HG02623 (cell line): ENCODE data around the gene SACS.

ENCODE experiments used
- ATAC-seq: cut with Tn5 transposase; IDR thresholded peaks from one replicate; pipeline ENCODE4 v1.9.1; 2021; ENCODE audit warnings: moderate library complexity; ENCODE audit not compliant: unreplicated experiment

The SACS gene, protein sequence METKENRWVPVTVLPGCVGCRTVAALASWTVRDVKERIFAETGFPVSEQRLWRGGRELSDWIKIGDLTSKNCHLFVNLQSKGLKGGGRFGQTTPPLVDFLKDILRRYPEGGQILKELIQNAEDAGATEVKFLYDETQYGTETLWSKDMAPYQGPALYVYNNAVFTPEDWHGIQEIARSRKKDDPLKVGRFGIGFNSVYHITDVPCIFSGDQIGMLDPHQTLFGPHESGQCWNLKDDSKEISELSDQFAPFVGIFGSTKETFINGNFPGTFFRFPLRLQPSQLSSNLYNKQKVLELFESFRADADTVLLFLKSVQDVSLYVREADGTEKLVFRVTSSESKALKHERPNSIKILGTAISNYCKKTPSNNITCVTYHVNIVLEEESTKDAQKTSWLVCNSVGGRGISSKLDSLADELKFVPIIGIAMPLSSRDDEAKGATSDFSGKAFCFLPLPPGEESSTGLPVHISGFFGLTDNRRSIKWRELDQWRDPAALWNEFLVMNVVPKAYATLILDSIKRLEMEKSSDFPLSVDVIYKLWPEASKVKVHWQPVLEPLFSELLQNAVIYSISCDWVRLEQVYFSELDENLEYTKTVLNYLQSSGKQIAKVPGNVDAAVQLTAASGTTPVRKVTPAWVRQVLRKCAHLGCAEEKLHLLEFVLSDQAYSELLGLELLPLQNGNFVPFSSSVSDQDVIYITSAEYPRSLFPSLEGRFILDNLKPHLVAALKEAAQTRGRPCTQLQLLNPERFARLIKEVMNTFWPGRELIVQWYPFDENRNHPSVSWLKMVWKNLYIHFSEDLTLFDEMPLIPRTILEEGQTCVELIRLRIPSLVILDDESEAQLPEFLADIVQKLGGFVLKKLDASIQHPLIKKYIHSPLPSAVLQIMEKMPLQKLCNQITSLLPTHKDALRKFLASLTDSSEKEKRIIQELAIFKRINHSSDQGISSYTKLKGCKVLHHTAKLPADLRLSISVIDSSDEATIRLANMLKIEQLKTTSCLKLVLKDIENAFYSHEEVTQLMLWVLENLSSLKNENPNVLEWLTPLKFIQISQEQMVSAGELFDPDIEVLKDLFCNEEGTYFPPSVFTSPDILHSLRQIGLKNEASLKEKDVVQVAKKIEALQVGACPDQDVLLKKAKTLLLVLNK (N-terminal part only)

DNA sequence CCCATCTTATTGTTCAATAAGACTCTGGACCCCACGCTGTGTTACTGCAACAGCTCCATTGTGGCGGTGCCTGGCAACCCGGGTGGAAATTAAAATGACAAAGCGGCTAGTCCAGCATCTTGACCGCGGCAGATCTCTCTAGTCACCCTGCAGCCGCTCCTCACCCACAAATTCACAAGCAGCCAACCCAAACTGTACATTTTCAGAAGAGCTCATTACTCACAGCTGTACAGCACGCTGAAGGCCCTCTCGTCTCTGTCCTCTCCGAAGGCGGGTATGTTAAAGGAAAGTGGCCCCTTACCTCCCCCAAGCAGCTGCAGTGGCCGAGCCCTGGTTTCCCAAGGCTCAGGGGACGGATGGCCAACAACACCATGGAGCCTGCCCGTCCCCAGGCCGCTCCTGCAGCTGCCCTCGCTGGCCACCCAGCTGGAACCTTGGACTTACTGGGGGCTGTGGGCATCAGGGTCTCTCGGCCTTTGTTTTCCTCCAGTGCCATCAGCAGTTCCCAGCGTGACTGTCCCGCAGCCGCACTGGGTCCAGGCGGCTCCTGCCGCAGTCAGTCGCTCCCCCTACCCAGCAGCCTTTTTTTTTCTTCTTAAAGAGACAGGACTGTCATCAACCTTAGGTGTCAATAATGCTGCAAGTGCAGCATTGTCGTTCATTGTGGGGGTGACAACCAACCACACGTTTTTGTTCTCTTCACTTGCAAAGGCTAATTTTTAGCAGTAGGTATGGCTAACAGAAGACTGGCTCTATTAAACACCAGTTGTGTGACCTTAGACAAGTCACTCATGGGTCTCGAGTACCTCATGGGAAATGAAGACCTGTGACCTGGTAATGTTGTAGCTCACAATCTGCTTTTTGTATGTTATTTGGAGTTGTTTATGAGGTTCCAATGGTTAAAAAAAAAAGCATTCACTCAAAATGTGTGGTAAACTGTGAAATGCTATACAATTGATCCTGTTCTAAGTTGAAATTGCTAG, at the start of gene SACS:
Gene SACS (minus strand): TSS at position 532 of the 983 bp plus-strand sequence. CDS start 22,463 bp downstream, outside the sequence.
- ATAC-seq, result no peak

DNA sequence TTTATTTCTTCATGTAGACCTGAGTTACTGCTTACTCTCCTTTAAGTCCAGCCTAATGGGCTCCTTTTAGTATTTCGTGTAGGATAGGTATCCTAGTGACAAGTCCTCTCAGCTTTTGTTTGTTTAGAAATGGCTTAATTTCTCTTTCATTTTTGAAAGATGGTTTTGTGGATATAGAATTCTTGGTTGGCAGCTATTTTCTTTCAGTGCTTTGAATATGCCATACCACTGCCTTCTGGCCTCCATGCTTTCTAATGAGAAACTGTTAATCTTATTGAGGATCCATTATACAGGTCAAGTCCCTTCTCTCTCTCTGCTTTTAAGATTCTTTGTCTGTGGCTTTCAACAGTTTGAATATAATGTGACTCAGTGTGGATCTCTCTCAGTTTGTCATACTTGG, 46.8 kb upstream of the SACS start:
- no peak for ATAC-seq

DNA sequence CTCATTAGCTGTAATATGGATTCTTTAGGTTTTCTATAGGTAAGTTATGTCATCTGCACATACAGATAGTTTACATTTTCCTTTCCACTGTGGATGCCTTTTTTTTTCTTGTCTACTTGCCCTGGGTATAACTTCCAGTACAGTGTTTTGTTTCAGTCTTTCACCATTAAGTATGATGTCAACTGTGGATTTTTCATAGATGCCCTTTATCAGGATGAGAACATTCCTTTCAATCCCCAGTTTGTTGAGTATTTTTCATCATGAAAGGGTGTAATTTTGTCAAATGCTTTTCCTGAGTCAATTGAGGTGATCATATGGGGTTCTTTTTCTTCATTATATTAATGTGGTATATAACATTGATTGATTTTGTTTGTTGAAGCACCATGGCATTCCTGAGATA, 43.6 kb upstream of the SACS start:
- ATAC-seq, result no peak

DNA sequence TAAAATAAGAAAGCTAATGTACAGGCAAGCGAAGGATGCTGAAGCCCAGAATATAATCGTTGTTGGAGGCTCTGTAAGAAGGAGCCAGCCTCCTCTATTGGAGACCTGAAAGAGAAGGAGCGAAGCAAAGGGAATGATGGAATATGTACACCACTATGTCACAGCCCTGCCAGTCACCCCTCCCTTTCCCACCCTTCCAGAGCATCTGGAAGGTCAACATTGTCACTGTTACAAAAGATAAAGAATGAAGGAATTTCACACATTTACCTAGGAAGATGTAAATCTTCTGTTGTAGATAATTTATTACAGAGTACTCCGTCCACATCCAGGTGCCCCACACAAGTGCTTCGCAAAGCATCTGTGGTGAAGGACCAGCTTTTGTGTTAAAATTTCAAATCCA, 39.7 kb upstream of the SACS start:
- no peak for ATAC-seq

DNA sequence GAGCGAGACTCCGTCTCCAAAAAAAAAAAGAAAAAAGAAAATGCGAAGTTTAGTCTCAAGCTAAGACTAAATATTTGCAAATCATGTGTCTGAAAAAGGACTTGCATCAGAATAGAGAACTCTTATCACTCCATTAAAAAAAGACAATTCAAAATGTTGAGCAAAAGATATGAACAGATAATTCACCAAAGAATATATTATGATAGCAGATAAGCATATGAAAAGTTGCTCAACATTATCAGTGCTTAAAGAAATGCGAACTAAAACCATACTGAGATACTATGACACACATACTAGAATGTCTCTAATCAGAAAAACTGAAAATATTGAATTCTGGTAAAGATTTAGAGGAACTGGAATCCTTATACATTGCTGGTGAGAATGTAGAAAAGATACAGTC, 38.7 kb upstream of the SACS start:
- ATAC-seq, result no peak

DNA sequence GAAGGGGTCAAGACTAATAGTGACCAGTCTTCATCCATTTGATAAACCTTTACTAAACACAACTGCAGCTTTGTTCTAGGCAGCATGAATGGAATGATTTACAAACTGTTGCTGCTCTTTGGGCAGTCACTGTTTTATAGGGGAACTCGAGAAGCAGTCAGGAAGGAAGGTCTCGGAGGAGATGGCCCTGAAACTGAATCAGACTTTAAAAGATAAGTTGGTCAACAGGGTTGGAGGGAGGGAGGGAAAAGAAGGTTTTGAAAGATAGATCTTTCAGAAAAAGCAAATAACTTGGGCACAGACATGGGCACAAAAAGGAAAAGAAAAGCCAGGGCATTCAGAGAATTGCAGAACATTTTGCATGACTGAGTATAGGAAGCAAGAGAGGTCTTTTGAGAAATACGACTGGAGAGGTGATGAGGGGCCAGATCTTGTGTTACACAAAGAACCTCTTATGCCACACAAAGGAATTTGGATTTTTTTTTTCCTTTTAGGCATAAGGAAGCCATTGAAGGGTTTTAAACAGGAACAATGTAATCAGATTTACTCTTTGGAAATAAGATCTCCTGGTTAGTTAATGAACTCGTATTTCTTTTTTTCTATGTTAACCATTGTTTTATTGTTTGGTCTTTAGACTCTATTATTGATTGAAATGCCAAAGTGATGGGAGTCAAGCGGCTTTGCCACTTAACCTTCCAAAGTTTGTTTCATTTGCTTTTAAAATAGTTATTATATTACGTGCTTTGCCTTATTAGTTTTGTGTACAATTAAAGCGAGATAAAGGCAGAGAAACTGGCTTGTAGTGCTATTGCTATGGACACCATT, 37.5 kb upstream of the SACS start:
- no peak for ATAC-seq

DNA sequence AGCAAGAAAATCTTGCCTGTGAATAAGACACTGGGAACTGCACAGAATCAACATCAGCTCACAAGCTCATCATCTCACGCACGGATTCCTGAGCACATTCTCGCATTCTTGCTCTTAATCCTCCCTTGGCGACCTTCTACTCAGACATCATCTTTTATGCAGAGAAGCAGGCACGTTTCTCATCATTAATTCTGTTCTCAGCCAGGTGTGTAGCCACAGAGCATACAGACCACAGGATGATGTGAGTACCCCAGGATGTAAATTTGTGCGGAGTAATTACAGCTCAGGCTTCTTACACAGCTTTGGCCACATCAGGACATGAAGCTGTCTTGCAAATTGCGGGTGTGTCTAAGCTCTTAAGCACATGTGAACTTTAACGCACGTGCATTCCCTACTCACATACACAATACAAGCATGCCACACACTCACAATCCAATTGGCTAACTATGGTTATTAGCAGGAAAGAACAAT, 36.5 kb upstream of the SACS start:
- no peak for ATAC-seq

DNA sequence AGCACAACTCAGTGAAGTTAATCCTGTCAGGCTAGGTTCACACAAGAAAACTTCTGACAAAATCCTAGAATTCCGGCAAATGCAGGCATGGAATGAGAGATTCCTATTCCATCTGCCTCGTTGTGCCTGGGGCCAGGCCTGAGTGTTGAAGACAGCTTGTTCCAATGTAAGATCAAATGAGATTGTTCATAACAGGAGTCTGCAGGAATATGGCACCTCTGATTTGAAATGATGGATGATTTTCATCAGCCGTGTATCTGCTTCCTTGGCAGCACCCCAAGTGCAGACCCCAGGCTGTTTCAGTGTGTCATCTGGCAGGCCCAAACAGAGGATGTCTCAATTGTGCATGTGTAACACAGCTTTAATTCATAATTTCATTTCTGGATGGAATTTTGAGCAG, 35.3 kb upstream of the SACS start:
- ATAC-seq, result no peak

DNA sequence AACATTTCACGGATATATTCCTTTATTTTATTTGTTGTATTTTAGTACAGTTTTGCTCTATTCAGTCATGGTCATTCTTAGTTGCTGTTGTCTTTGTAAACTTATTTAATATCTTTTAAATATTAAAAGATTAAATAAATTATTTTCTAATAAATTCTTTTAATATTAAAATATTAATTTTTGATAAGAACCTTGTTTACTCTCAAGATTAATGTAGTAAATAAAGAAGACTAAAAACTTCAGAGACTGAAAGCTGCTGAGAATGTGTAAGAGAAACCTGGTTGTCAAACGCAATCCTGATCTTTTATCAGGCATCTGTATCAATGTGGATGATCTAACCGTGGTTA, 34.4 kb upstream of the SACS start:
- no peak for ATAC-seq

DNA sequence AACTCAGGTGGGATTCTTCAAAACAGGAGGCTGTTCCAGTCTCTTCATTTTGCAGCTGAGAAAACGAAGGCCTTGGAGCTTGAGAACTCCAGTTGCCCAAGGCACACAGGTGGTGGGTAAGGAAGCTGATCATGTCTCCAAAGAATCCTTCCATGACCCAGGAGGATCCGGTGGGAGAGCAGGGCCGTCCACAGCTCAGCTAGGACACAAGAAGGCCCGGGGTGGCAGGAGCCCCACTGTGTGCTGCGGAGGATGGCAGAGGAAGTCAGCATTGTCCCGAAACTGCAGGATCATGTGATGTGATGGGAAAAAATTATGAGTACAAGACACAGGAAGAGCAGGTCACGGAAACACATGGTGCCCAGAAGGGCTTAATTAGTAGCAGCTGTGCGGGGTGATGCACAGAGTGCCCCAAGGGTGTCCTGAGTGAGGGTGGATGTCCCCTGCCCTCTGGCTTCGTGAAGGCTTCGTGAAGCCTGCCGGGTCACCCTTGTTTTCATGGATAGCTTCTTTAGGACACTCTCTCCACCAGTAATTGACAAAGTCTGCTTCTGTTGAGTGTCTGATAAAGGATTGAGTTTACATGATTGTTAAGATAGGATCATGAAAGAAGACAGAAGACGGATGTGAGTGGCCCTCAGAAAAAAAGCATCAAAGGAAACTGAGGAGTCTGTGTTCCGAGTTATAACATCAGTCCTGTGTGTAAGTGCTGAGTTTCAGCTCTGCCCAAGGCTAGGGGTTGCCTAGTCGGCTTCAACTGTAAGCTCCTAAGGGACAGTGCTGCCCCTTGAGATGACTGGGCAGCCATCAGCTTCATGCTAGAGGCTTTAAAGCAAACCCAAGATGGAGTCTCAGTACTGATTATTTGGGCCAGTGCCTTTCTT, 33.8 kb upstream of the SACS start:
- peak; percentile 6 for ATAC-seq

DNA sequence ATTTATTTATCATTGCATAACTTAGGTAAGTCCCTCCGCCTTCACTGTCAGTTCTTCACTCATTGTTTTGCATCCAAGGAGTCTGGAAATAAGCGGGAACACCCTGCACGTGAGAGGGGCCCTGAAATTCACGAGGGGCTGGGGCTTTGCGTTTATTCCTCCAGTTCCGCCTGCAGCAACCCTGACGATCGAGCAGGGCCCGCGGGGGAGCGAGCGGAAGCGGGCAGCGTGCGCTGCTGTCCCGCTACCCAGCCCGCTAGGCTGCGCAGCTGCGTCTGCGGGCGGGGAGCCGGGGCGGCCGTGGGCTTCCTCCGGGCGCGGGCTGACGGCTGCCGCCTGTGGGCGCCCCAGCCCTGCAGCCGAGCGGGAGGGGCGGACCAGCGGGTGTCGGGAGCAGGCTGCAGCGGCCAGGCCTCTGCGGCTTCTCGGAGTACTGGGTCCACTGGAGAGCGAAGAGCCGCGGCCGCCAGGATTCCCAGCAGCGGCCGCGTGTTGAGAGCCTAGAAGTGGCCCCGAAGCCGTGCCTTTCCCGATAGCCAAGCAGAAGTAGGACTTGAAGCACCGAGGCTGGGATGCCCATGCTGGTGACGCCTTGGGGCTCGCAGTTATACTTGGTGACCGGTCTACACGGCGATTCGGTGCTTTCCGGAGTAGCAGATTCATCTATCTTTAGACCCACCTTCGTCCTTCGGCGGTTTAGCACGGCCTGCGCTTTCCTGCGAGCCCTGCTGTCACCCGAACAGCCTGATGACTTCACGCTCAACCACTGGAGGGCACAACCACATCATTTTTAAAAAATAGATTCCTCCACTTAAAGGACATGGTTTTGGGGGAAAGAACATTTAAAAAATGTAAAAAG, 32.9 kb upstream of the SACS start:
- ATAC-seq, result peak; percentile 85

DNA sequence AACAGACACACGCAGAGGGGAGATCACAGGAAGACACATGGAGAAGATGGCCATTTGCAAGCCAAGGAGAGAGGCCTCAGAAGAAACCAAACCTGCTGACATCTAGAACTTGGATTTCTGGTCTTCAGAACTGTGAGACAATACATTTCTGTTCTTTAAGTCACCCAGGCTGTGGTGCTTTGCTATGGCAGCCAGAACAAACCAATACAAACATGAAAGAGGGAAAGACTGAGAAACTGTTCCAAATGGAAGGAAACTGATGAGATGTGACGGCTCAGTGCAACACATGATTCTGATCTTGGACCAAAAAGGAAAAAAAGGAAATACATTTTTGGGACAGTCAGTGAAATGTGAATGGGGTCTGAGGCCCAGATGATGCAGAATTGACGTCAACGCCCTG, 30.2 kb upstream of the SACS start:
- ATAC-seq, result no peak

DNA sequence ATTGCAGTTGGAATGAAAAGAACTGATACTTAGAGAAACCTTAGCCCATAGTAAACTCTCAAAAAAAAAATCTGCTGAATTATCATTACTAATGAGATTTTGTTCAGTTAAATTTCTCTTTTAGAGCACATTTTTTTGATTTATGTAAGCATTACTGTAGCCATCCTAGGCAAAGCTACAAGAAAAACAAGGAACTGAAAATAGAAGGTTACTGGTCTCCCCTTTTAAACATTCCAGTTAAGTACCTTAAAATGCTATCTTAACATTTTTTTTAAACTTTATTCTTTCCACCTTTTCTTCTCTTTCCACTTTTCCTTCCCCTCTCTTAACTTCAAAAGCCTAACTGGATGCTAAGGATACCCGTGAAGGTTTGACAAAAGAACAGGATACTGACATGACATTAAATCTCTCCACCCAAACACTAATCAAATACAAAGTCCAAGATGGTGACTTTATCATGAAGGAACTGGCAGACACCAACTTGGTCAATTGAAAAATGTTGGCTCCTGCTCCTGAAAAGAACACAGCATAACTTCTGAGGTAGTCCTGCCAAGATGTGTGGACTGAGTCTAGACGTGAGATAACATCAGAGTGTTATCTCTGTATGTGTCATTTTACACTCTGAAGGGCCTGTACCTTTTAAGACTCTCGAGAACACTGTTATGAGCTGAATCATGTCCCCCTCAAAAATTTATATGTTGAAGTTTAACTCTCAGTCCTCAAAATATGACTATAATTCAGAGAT, 29.5 kb upstream of the SACS start:
- ATAC-seq, result no peak

DNA sequence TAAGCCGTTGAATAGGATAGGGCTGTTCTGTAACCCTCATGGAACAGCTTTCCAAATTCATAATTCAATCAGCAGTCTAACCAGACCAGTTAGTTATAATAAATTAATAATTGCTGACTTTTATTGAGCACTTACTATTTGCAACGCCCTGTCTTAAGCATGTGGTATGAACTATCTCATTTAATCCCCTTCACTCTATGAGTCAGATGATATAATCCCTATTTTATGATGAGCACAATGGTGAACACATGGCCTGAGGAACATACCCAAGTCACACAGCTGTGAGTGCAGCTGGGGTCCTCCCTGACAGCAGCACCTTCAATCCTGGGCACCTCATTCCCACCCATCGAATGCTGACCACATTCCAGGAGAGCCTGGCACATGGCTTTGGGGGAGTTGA, 28.0 kb upstream of the SACS start:
- no peak for ATAC-seq

DNA sequence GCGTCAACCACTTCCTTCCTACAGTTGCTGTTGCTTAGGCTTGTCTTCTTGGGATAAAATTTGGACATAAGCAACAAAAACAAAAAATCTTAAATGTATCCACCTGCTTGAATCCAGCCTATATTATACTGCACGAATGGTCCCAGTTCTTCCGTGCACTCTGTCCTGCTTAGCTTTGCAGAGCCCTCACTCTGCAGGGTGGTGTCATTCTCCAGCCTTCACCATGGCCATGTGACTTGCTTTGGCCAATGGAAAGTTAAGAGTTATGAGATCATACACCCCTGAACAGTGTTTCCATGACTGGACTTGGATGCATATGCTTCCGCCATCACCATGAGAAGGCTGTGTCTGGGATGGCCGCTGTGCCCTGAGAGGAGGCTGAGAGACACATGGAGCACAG, 27.4 kb upstream of the SACS start:
- ATAC-seq, result no peak

DNA sequence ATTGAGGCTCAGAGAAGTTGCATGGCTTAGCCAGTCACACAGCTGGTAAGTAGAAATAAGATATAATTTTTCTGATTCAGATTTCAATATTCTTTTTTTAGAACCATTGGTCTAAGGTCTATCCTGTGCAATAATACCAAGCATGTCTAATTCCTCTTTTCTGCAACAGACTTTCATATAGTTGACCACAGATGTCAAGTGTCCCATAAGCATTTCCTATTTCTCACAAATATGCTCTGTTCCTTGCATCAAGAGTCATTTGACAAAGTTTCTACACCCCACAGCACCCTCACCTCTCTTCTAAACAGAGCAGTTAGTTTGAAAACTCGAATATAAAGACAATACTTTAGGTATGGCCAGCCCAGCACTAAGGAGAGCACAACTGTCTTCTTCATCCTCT, 26.8 kb upstream of the SACS start:
- peak; percentile 71 for ATAC-seq

DNA sequence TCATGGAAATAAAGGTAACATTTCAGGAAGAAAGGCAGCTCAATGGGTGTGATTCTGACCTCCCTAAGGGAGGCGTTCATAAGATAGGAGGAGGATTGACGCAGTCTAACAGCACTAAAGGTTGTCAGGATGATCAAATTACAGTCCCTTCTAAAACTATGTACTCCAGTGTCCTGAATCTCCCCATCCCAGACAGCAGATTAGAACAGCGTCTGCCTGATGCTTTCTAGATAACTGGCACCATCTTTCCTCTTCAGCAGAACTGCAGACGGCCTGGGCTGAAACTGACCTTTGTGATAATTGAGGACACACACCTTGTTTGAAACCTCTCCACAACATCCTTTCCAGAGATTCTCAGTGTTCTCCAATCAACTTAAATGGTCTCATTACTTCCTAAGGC, 25.5 kb upstream of the SACS start:
- no peak for ATAC-seq
